H9 (cell line): ENCODE results near the gene CALHM5. TPM values are rescaled to one million over a fixed set of nuclear protein-coding genes. Genes with fewer than 3 reads are reported as not detected.

Source experiments
- DNase-seq: peaks from one replicate; pipeline ENCODE4 v3.0.0-alpha.2; 2017
- H2AFZ ChIP-seq: one replicate; pipeline ENCODE4 v1.6.1; 2013; ENCODE audit warnings: mild to moderate bottlenecking, low read length, control low read depth, moderate library complexity
- H2AK5ac ChIP-seq: 2 replicates; pipeline ENCODE4 v1.6.1; 2013; ENCODE audit warnings: low read length, control low read depth, mixed read lengths; ENCODE audit not compliant: insufficient read length
- H2BK120ac ChIP-seq: one replicate; pipeline ENCODE4 v1.6.1; 2013; ENCODE audit warnings: low read depth, mild to moderate bottlenecking, low read length, control low read depth, inconsistent platforms; ENCODE audit not compliant: poor library complexity, severe bottlenecking
- H2BK12ac ChIP-seq: 2 replicates; pipeline ENCODE4 v1.6.1; 2013; ENCODE audit warnings: low read length, control low read depth, mixed read lengths, low read depth; ENCODE audit not compliant: insufficient read length
- H2BK15ac ChIP-seq: 2 replicates; pipeline ENCODE4 v1.6.1; 2013; ENCODE audit warnings: low read depth, low read length, control low read depth
- H2BK20ac ChIP-seq: one replicate; pipeline ENCODE4 v1.6.1; 2013; ENCODE audit warnings: low read depth, mild to moderate bottlenecking, low read length, control low read depth, inconsistent platforms; ENCODE audit not compliant: poor library complexity, severe bottlenecking
- H2BK5ac ChIP-seq: 2 replicates; pipeline ENCODE4 v1.6.1; 2013; ENCODE audit warnings: low read length, control low read depth, mixed read lengths; ENCODE audit not compliant: insufficient read length
- H3K14ac ChIP-seq: 2 replicates; pipeline ENCODE4 v1.6.1; 2013; ENCODE audit warnings: low read length, control low read depth; ENCODE audit not compliant: insufficient read depth
- H3K18ac ChIP-seq: 2 replicates; pipeline ENCODE4 v1.6.1; 2013; ENCODE audit warnings: low read depth, mild to moderate bottlenecking, mixed read lengths, low read length, control low read depth; ENCODE audit not compliant: insufficient read length
- H3K23ac ChIP-seq: 2 replicates; pipeline ENCODE4 v1.6.1; 2013; ENCODE audit warnings: low read length, control low read depth, mixed read lengths, low read depth; ENCODE audit not compliant: insufficient read length
- H3K23me2 ChIP-seq: 2 replicates; pipeline ENCODE4 v1.6.1; 2013; ENCODE audit warnings: low read depth, mild to moderate bottlenecking, mixed read lengths, low read length, control low read depth; ENCODE audit not compliant: insufficient read length, poor library complexity, severe bottlenecking
- H3K27ac ChIP-seq: 2 replicates; pipeline ENCODE4 v1.5.1; 2013; ENCODE audit warnings: low read length, control low read depth, mixed read lengths, low read depth; ENCODE audit not compliant: insufficient read length
- H3K27me3 ChIP-seq: 2 replicates; pipeline ENCODE4 v1.6.1; 2013; ENCODE audit warnings: low read length, control low read depth, inconsistent platforms; ENCODE audit not compliant: insufficient read depth
- H3K4ac ChIP-seq: 2 replicates; pipeline ENCODE4 v1.6.1; 2013; ENCODE audit warnings: low read depth, mild to moderate bottlenecking, control low read depth, inconsistent platforms, low read length, moderate library complexity
- H3K4me1 ChIP-seq: 2 replicates; pipeline ENCODE4 v1.6.1; 2013; ENCODE audit warnings: low read length, control low read depth, inconsistent platforms; ENCODE audit not compliant: insufficient read depth
- H3K4me2 ChIP-seq: 2 replicates; pipeline ENCODE4 v1.6.1; 2013; ENCODE audit warnings: low read length, control low read depth, mixed read lengths; ENCODE audit not compliant: insufficient read length, insufficient read depth
- H3K56ac ChIP-seq: 2 replicates; pipeline ENCODE4 v1.6.1; 2013; ENCODE audit warnings: low read depth, mild to moderate bottlenecking, mixed read lengths, low read length, control low read depth; ENCODE audit not compliant: insufficient read length
- H3K79me1 ChIP-seq: 2 replicates; pipeline ENCODE4 v1.6.1; 2013; ENCODE audit warnings: low read depth, mild to moderate bottlenecking, moderate library complexity, low read length, control low read depth, inconsistent platforms; ENCODE audit not compliant: insufficient read depth, poor library complexity, severe bottlenecking
- H3K79me2 ChIP-seq: 2 replicates; pipeline ENCODE4 v1.6.1; 2013; ENCODE audit warnings: low read length, control low read depth, inconsistent platforms; ENCODE audit not compliant: insufficient read depth
- H3K9ac ChIP-seq: 2 replicates; pipeline ENCODE4 v1.6.1; 2013; ENCODE audit warnings: low read length, control low read depth, mixed read lengths; ENCODE audit not compliant: insufficient read length; ENCODE audit errors: extremely low read depth
- H3K9me3 ChIP-seq: one replicate; pipeline ENCODE4 v1.6.1; 2013; ENCODE audit warnings: low read depth, low read length, inconsistent platforms; ENCODE audit not compliant: control insufficient read depth
- H3T11ph ChIP-seq: one replicate; pipeline ENCODE4 v1.6.1; 2013; ENCODE audit warnings: mild to moderate bottlenecking, low read length, control low read depth, inconsistent platforms
- H4K20me1 ChIP-seq: one replicate; pipeline ENCODE4 v1.6.1; 2013; ENCODE audit not compliant: control insufficient read depth, insufficient read length, insufficient read depth
- H4K5ac ChIP-seq: 2 replicates; pipeline ENCODE4 v1.6.1; 2013; ENCODE audit warnings: low read depth, mild to moderate bottlenecking, mixed read lengths, low read length, control low read depth; ENCODE audit not compliant: insufficient read length
- H4K8ac ChIP-seq: replicated peaks from 2 replicates; pipeline ENCODE4 v1.6.1; 2013; ENCODE audit warnings: low read length, control low read depth, mixed read lengths, low read depth; ENCODE audit not compliant: insufficient read length
- H4K91ac ChIP-seq: 2 replicates; pipeline ENCODE4 v1.6.1; 2013; ENCODE audit warnings: low read depth, mild to moderate bottlenecking, moderate library complexity, mixed read lengths, low read length, control low read depth; ENCODE audit not compliant: insufficient read length
- H3K27ac Mint-ChIP-seq, 3 experiments: 2 replicates in 2 of 3; 3 replicates in 1 of 3; pipeline ENCODE4 v1.8.0; 2020 to 2021; ENCODE audit warnings: mixed read lengths in 3 of 3, mild to moderate bottlenecking in 1 of 3, moderate library complexity in 1 of 3
- H3K27me3 Mint-ChIP-seq: 2 replicates; pipeline ENCODE4 v1.8.0; 2021; ENCODE audit warnings: low read depth, mild to moderate bottlenecking, moderate library complexity, mixed read lengths
- H3K36me3 Mint-ChIP-seq, 3 experiments: 2 replicates in 2 of 3; 3 replicates in 1 of 3; pipeline ENCODE4 v1.8.0; 2020 to 2021; ENCODE audit warnings: low read depth in 3 of 3, mixed read lengths in 3 of 3; ENCODE audit not compliant: insufficient read depth in 1 of 3
- H3K4me1 Mint-ChIP-seq, 2 experiments: 2 replicates each; pipeline ENCODE4 v1.8.0; 2020; ENCODE audit warnings: mixed read lengths in 2 of 2
- H3K4me3 Mint-ChIP-seq, 2 experiments: 2 replicates in 1 of 2; 3 replicates in 1 of 2; pipeline ENCODE4 v1.8.0; 2020 to 2021; ENCODE audit warnings: mild to moderate bottlenecking in 2 of 2, mixed read lengths in 2 of 2, moderate library complexity in 1 of 2
- H3K9me3 Mint-ChIP-seq, 2 experiments: 2 replicates in 1 of 2; 3 replicates in 1 of 2; pipeline ENCODE4 v1.8.0; 2020; ENCODE audit warnings: mild to moderate bottlenecking in 2 of 2, mixed read lengths in 2 of 2, moderate library complexity in 1 of 2
- WGBS: extraction: QIAGEN DNeasy Blood & Tissue Kit; methylation state at CpG from one replicate; pipeline ENCODE4 v1.1.7; 2013; ENCODE audit warnings: missing lambda C conversion rate, low lambda C conversion rate, mixed read lengths; ENCODE audit not compliant: insufficient read length; ENCODE audit errors: extremely low coverage; 5-methylcytosine and 5-hydroxymethylcytosine counted together
- total RNA-seq: library from RNA; stranded (reverse); gene quantifications from 2 replicates; pipeline ENCODE4 v1.2.1, GENCODE V29; 2021
- TF ChIP-seq, protein P1 (sequence below): fragments of 200-600 bp; sonication (generic); conservative IDR thresholded peaks from 3 replicates; pipeline ENCODE4 v1.8.0; 2021; ENCODE audit warnings: antibody characterized with exemption, mild to moderate bottlenecking

The CALHM5 gene
- total RNA-seq, 1 experiment from 2014 or later: 0.09 TPM

DNA sequence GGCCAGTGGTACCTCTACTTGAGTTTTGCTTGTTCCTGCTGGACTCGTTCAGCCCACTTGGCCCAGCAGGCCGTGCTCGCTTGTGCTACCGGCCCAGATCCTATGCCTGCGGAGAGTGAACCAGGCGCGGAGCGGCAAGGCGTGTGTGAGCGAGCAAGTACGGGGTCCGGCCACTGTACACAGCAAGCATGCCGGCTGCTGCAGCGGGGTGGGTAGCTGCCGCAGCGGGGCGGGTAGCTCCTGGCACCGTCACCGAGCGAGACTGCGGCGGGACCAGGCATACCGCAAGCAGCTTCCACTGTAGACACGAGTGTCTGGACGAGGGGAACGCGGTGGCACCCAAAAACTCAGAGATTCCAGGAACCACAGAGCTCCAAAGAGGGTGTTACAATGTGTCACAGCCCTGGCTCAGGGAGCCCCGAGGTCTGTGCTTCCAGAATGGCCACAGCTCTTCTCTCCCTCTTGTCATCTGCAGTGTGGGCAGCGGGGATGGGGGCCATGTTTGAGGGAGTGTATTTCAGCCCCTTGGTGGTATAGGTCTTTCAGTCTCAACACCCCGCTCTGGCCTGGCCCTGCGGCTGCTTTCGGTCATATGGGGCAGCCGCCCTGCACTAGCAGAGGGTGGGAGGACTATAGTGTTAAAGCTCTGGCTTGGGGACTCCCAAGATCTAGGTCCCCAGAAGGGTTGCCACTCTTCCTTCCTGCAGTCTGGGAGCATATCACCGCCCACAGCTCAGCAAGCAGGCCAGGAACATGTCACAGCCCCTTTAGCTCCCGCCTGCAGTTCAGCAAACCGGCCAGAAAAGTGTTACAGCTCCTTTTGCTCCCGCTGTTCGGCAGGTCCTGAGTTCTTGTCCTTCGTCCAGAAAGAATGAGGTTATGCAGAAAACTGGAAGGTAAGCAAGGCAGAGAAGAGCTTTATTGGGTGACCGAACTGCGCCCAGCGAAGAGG lies 53.8 kb downstream of the CALHM5 start:
- H3K23me2 ChIP-seq: no peaks in the 10 kb centered on the region
- no peak for DNase-seq
- H4K5ac ChIP-seq: peak overlapping the region; percentile 60
- no peak overlapping the region for H3K14ac ChIP-seq
- H2AK5ac ChIP-seq: no peak overlapping the region
- no peaks in the 10 kb centered on the region for H3K9me3 ChIP-seq
- no peak overlapping the region for H2BK5ac ChIP-seq
- no peaks in the 10 kb centered on the region for H3K27me3 ChIP-seq
- no peak overlapping the region for H3K27ac Mint-ChIP-seq
- no peak overlapping the region for H3T11ph ChIP-seq
- no CpG with 5 or more reads among the region's 42 CpGs for WGBS
- no peaks in the 10 kb centered on the region for H3K79me1 ChIP-seq
- peak overlapping the region; percentile 65 for H2AFZ ChIP-seq
- H3K36me3 Mint-ChIP-seq: no peaks in the 10 kb centered on the region
- no peak overlapping the region for H3K4me2 ChIP-seq
- no peak overlapping the region for H3K23ac ChIP-seq
- H4K8ac ChIP-seq: no peak overlapping the region
- no peak overlapping the region for H3K18ac ChIP-seq
- no peak overlapping the region for H3K27ac ChIP-seq
- no peaks in the 10 kb centered on the region for H3K79me2 ChIP-seq
- peaks cover 12% of the 10 kb centered on the region for H3K27me3 Mint-ChIP-seq
- TF ChIP-seq, protein P1, sequence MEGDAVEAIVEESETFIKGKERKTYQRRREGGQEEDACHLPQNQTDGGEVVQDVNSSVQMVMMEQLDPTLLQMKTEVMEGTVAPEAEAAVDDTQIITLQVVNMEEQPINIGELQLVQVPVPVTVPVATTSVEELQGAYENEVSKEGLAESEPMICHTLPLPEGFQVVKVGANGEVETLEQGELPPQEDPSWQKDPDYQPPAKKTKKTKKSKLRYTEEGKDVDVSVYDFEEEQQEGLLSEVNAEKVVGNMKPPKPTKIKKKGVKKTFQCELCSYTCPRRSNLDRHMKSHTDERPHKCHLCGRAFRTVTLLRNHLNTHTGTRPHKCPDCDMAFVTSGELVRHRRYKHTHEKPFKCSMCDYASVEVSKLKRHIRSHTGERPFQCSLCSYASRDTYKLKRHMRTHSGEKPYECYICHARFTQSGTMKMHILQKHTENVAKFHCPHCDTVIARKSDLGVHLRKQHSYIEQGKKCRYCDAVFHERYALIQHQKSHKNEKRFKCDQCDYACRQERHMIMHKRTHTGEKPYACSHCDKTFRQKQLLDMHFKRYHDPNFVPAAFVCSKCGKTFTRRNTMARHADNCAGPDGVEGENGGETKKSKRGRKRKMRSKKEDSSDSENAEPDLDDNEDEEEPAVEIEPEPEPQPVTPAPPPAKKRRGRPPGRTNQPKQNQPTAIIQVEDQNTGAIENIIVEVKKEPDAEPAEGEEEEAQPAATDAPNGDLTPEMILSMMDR: no peak
- H3K4me1 ChIP-seq: no peaks in the 10 kb centered on the region
- no peak overlapping the region for H2BK120ac ChIP-seq
- H4K20me1 ChIP-seq: no peaks in the 10 kb centered on the region
- no peak overlapping the region for H3K9ac ChIP-seq
- no peak overlapping the region for H2BK12ac ChIP-seq
- no peak overlapping the region for H3K4ac ChIP-seq
- H3K4me3 Mint-ChIP-seq: no peak overlapping the region
- H3K9me3 Mint-ChIP-seq: no peaks in the 10 kb centered on the region
- H4K91ac ChIP-seq: no peak overlapping the region
- no peak overlapping the region for H2BK15ac ChIP-seq
- peaks cover 8% of the 10 kb centered on the region in 2 experiments; a peak in 3 of 4 replicates for H3K4me1 Mint-ChIP-seq
- no peak overlapping the region for H3K56ac ChIP-seq
- H2BK20ac ChIP-seq: no peak overlapping the region
